Measurements from ENCODE around the gene MAG. TPM values are rescaled to one million over a fixed set of nuclear protein-coding genes. Genes with fewer than 3 reads are reported as not detected.
A peak's percentile ranks its signal among the peaks of the same experiment; 100 is the strongest.

The MAG gene
- total and polyA plus RNA-seq, 2 of the 8 experiments (the other 6 are each of a cell fraction or from before 2014, with no cell fraction given): 0.20 to 1.3 TPM

DNA sequence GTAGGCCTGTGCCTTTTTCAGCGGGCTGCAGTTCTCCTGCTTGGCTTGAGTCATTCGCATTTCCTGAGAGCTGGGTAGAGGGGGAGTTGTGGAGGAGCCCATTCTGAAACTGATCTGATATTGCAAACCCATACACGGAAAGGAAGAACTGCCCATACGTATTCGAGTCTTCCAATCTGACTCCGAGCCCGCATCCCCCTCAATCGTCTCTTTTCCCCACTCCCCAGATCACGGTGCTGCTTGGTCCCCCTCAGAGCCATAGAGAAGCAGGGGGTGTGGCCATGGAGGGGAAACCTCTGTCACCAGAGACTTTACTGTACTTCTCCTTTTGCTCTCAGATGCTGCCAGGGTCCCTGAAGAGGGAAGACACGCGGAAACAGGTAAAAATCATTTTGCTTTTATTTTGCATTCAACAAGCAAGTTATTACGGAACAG, 36.9 kb downstream of the MAG start, which contains the start of gene CD22:
CD22 (plus strand) TSS at position 337 of the 435 bp plus-strand sequence. CDS start 2,854 bp downstream, outside the sequence.
- H3K27ac ChIP-seq (ENCODE audit: low read depth, low read length): no peak within 1 kb of the TSS
- H4K5ac ChIP-seq (ENCODE audit: insufficient read length, low read depth, low read length): no peak within 1 kb of the TSS
- H3K23ac ChIP-seq (ENCODE audit: insufficient read length): no peak within 1 kb of the TSS
- CTCF ChIA-PET (ENCODE audit: partially characterized antibody): interaction anchor here (1.0 to 3.3 kb wide), 7 partner anchors 9 to 167 kb away, joined by 3 to 20 read pairs (median 5); partner anchors contain the start of gene FFAR3
- 82% methylated on average over 12 of the region's 12 CpGs; no CpG with 5 or more reads in 1 of the 2 experiments for WGBS, 2 experiments (ENCODE audit: extremely low coverage in 1 of 2, insufficient coverage in 1 of 2, insufficient read length in 1 of 2, insufficient replicate concordance in 2 of 2, low coverage in 1 of 2, low lambda C conversion rate in 2 of 2, missing lambda C conversion rate in 1 of 2)
- no peak for TF ChIP-seq NRF1 (IDR thresholded peaks at IDR 0.05; ENCODE audit: low read depth, low read length)
- TF ChIP-seq BRCA1 (IDR thresholded peaks at IDR 0.05; ENCODE audit: low read depth, low read length): no peak
- no peak for TF ChIP-seq TBP (IDR thresholded peaks at IDR 0.05; ENCODE audit: low read depth, low read length)
- TF ChIP-seq SIRT6 (IDR thresholded peaks at IDR 0.05; ENCODE audit: low read length): no peak
- no peak for TF ChIP-seq TAF7 (optimal IDR thresholded peaks at IDR 0.05; ENCODE audit: borderline replicate concordance, low read depth, low read length)
- TF ChIP-seq SP1 (IDR thresholded peaks at IDR 0.05; ENCODE audit: low read depth, low read length): no peak
- TF ChIP-seq EP300 (IDR thresholded peaks at IDR 0.05; ENCODE audit: borderline replicate concordance in 1 of 2, low read depth in 2 of 2, low read length in 2 of 2): no peak
- no peak for TF ChIP-seq ZNF274 (IDR thresholded peaks at IDR 0.05; ENCODE audit: borderline replicate concordance, extremely low read depth, low read length)
- no peak for TF ChIP-seq CEBPB (IDR thresholded peaks at IDR 0.05; ENCODE audit: low read depth, low read length)
- no peak for TF ChIP-seq CHD2 (IDR thresholded peaks at IDR 0.05; ENCODE audit: low read length)
- no peak for TF ChIP-seq POLR2AphosphoS5 (IDR thresholded peaks at IDR 0.05; ENCODE audit: low read depth, low read length)
- no peak for TF ChIP-seq BCL11A (IDR thresholded peaks at IDR 0.05; ENCODE audit: low read depth in 2 of 2, low read length in 2 of 2)
- H3K9me3 ChIP-seq (ENCODE audit: insufficient read depth in 2 of 2, low read depth in 1 of 2, low read length in 1 of 2): no peaks in the 10 kb centered on the region
- no peaks in the 10 kb centered on the region for H3K36me3 ChIP-seq (ENCODE audit: control insufficient read depth in 2 of 4, insufficient read depth in 4 of 4, low read length in 3 of 4)
- H3K4me1 ChIP-seq (replicated peaks in 1 of 4; ENCODE audit: control insufficient read depth in 3 of 4, insufficient read depth in 4 of 4, low read length in 3 of 4): no peaks in the 10 kb centered on the region; a peak in 1 of 7 replicates
- no peaks in the 10 kb centered on the region for H3K79me1 ChIP-seq (ENCODE audit: low read depth, low read length)
- no peak within 1 kb of the TSS for H3K4me2 ChIP-seq (ENCODE audit: insufficient read depth in 1 of 2, low read depth in 2 of 2, low read length in 2 of 2)
- H2BK12ac ChIP-seq (ENCODE audit: low read depth, low read length): no peak within 1 kb of the TSS
- H2BK5ac ChIP-seq (ENCODE audit: low read depth, low read length): no peak within 1 kb of the TSS; the same call in 1 of the 2 replicates
- H4K91ac ChIP-seq (replicated peaks; ENCODE audit: insufficient read length, low read length): no peak within 1 kb of the TSS
- FAIRE-seq (no peak), DNase-seq (ENCODE audit: low read depth in 1 of 2, low spot score in 2 of 2) (no peak)
- H4K20me1 ChIP-seq (replicated peaks in 1 of 2; ENCODE audit: control insufficient read depth in 1 of 2, insufficient read depth in 2 of 2, low read length in 2 of 2): no peaks in the 10 kb centered on the region
- H2BK120ac ChIP-seq (replicated peaks; ENCODE audit: low read depth, low read length): no peak within 1 kb of the TSS
- no peak within 1 kb of the TSS for H4K8ac ChIP-seq (ENCODE audit: extremely low read depth, insufficient read depth, low read length)
- H3K9ac ChIP-seq (replicated peaks in 1 of 4; ENCODE audit: extremely low read depth in 1 of 4, low read depth in 3 of 4, low read length in 3 of 4): no peak within 1 kb of the TSS
- no peaks in the 10 kb centered on the region for H3K23me2 ChIP-seq (ENCODE audit: low read depth, low read length)
- no peak within 1 kb of the TSS for H3K56ac ChIP-seq (replicated peaks; ENCODE audit: insufficient read length, low read depth, low read length)
- POLR2A ChIA-PET (ENCODE audit: partially characterized antibody): interaction anchor here (1.1 kb wide), 1 partner anchor 169 kb away, joined by 3 read pairs; no protein-coding TSS in a partner anchor
- H3K18ac ChIP-seq (ENCODE audit: extremely low read depth, low read length): no peak within 1 kb of the TSS; the same call in 1 of the 2 replicates
- H2BK20ac ChIP-seq (ENCODE audit: low read length): no peak within 1 kb of the TSS
- H2BK15ac ChIP-seq (ENCODE audit: low read length): no peak within 1 kb of the TSS
- H2AK5ac ChIP-seq (ENCODE audit: low read depth, low read length): no peak within 1 kb of the TSS
- H3K4ac ChIP-seq (replicated peaks; ENCODE audit: insufficient read length, low read depth, low read length): no peak within 1 kb of the TSS
- H3K27me3 ChIP-seq (replicated peaks in 1 of 4; ENCODE audit: control insufficient read depth in 3 of 4, extremely low read depth in 1 of 4, insufficient read depth in 3 of 4, low read length in 3 of 4): no peaks in the 10 kb centered on the region
- H2AFZ ChIP-seq (ENCODE audit: low read length): peak within 1 kb of the TSS; percentile 96; the same call in 1 of the 2 replicates
- no peak within 1 kb of the TSS for H3K4me3 ChIP-seq (ENCODE audit: extremely low read depth in 1 of 4, insufficient read depth in 2 of 4, low read depth in 3 of 4, low read length in 4 of 4)
- H3K14ac ChIP-seq (ENCODE audit: insufficient read length): no peak within 1 kb of the TSS
- H3K79me2 ChIP-seq (ENCODE audit: control insufficient read depth in 1 of 2, insufficient read depth in 2 of 2, low read length in 2 of 2): no peaks in the 10 kb centered on the region

Measured in H1 (cell line).